NCI-H1436 (cell line): Measurements from ENCODE around the gene ARAP2.

Experiments
- DNase-seq: peaks from one replicate; lab custom pipeline; 2025; lab: John Stamatoyannopoulos, UW

The ARAP2 gene

GRCh38 chr4:36128689-36129088 is 115.6 kb downstream of the ARAP2 start:
- no peak for DNase-seq

- DNase-seq, result no peak
Observed at GRCh38 chr4:36123906-36124305, 120.4 kb downstream of the ARAP2 start.

- no peak for DNase-seq
Observed at GRCh38 chr4:36115312-36115711, 129.0 kb downstream of the ARAP2 start.

GRCh38 chr4:36111172-36111571 is 133.1 kb downstream of the ARAP2 start:
- no peak for DNase-seq

GRCh38 chr4:36099509-36099908 is 144.8 kb downstream of the ARAP2 start:
- DNase-seq, result no peak

- no peak for DNase-seq
Observed at GRCh38 chr4:36094995-36095394, 149.3 kb downstream of the ARAP2 start.

- no peak for DNase-seq
Observed at GRCh38 chr4:36091997-36092396, 152.3 kb downstream of the ARAP2 start.

GRCh38 chr4:36088542-36088941 is 155.8 kb downstream of the ARAP2 start:
- no peak for DNase-seq

GRCh38 chr4:36086261-36086786 is 158.0 kb downstream of the ARAP2 start:
- no peak for DNase-seq

- DNase-seq, result no peak
Observed at GRCh38 chr4:36082817-36083216, 161.5 kb downstream of the ARAP2 start.

GRCh38 chr4:36081185-36081584 is 163.1 kb downstream of the ARAP2 start:
- no peak for DNase-seq

GRCh38 chr4:36079666-36080065 is 164.6 kb downstream of the ARAP2 start:
- DNase-seq, result no peak

- no peak for DNase-seq
Observed at GRCh38 chr4:36078319-36078718, 166.0 kb downstream of the ARAP2 start.

- DNase-seq, result no peak
Observed at GRCh38 chr4:36072529-36072928, 171.8 kb downstream of the ARAP2 start.

- no peak for DNase-seq
Observed at GRCh38 chr4:36067116-36067515, 177.2 kb downstream of the ARAP2 start.

- no peak for DNase-seq
Observed at GRCh38 chr4:36065274-36065871, 178.9 kb downstream of the ARAP2 start.

- no peak for DNase-seq
Observed at GRCh38 chr4:36064117-36064516, 180.2 kb downstream of the ARAP2 start.

- no peak for DNase-seq
Observed at GRCh38 chr4:36056136-36056535, 188.2 kb downstream of the ARAP2 start.

GRCh38 chr4:36054694-36055422 is 189.5 kb downstream of the ARAP2 start:
- DNase-seq, result no peak

- DNase-seq, result no peak
Observed at GRCh38 chr4:36053930-36054329, 190.4 kb downstream of the ARAP2 start.

GRCh38 chr4:36051634-36052033 is 192.7 kb downstream of the ARAP2 start:
- DNase-seq, result no peak

GRCh38 chr4:36046026-36046425 is 198.3 kb downstream of the ARAP2 start:
- DNase-seq, result no peak

- no peak for DNase-seq
Observed at GRCh38 chr4:36043901-36044300, 200.4 kb downstream of the ARAP2 start.

- no peak for DNase-seq
Observed at GRCh38 chr4:36043241-36043640, 201.1 kb downstream of the ARAP2 start.
